PC-3 (cell line): Measurements from ENCODE around the gene SAMD4A. TPM values are rescaled to one million over a fixed set of nuclear protein-coding genes. Genes with fewer than 3 reads are reported as not detected.
A peak's percentile ranks its signal among the peaks of the same experiment; 100 is the strongest.

Experiments
- ATAC-seq: fragments of 200-7000 bp; cut with Tn5 transposase; 2 replicates; pipeline ENCODE4 v1.9.1; 2020; ENCODE audit warnings: mild to moderate bottlenecking, moderate library complexity
- BruUV-seq: library from RNA; stranded (reverse); fragments of 400-500 nt; replicated peaks from 2 replicates; lab custom pipeline; 2021; lab: Mats Ljungman, UMichigan
- CTCF ChIA-PET: fragments of 300-600 bp; sonication (Branson Sonifier 250); formaldehyde crosslinking; loops from one replicate; lab custom pipeline; 2022; ENCODE audit warnings: antibody characterized with exemption; lab: Charles Lee
- POLR2A ChIA-PET: fragments of 300-600 bp; sonication (Branson Sonifier 250); formaldehyde crosslinking; loops from one replicate; lab custom pipeline; 2022; ENCODE audit warnings: antibody characterized with exemption; ENCODE audit not compliant: unreplicated experiment; lab: Charles Lee
- DNase-seq: peaks from one replicate; pipeline ENCODE4 v3.0.0-alpha.2; 2015
- H2AFZ ChIP-seq: fragments of 300-600 bp; sonication (generic); 2 replicates; pipeline ENCODE4 v1.6.0; 2016; ENCODE audit warnings: antibody characterized with exemption, low read length
- H3F3A ChIP-seq: fragments of 300-600 bp; sonication (generic); one replicate; pipeline ENCODE4 v1.6.0; 2017; ENCODE audit warnings: antibody characterized with exemption, low read length, control low read depth, mild to moderate bottlenecking; ENCODE audit not compliant: unreplicated experiment
- H3K27ac ChIP-seq: fragments of 300-600 bp; sonication (generic); 2 replicates; pipeline ENCODE4 v1.5.1; 2016; ENCODE audit warnings: mild to moderate bottlenecking, low read length
- H3K27me3 ChIP-seq: fragments of 300-600 bp; sonication (generic); 2 replicates; pipeline ENCODE4 v1.6.1; 2016; ENCODE audit warnings: low read length, mixed read lengths
- H3K36me3 ChIP-seq: fragments of 300-600 bp; sonication (generic); 2 replicates; pipeline ENCODE4 v1.6.1; 2016; ENCODE audit warnings: low read depth, mixed run types, low read length, mixed read lengths
- H3K4me1 ChIP-seq: fragments of 300-600 bp; sonication (generic); 2 replicates; pipeline ENCODE4 v1.5.1; 2016; ENCODE audit warnings: low read length; ENCODE audit not compliant: insufficient read depth
- H3K4me2 ChIP-seq: fragments of 300-600 bp; sonication (generic); 2 replicates; pipeline ENCODE4 v1.6.0; 2016; ENCODE audit warnings: low read length
- H3K4me3 ChIP-seq: fragments of 300-600 bp; sonication (generic); 2 replicates; pipeline ENCODE4 v1.5.1; 2016; ENCODE audit warnings: mild to moderate bottlenecking, low read length, mixed read lengths
- H3K79me2 ChIP-seq: fragments of 300-600 bp; sonication (generic); 2 replicates; pipeline ENCODE4 v1.6.1; 2017; ENCODE audit warnings: low read length, mixed read lengths
- H3K9ac ChIP-seq: fragments of 300-600 bp; sonication (generic); 2 replicates; pipeline ENCODE4 v1.6.0; 2016; ENCODE audit warnings: mild to moderate bottlenecking, low read length
- H3K9me2 ChIP-seq: fragments of 300-600 bp; sonication (generic); replicated peaks from 2 replicates; pipeline ENCODE4 v1.6.1; 2016; ENCODE audit warnings: mixed run types, low read length, mixed read lengths
- H3K9me3 ChIP-seq: fragments of 300-600 bp; sonication (generic); 2 replicates; pipeline ENCODE4 v1.6.1; 2016; ENCODE audit warnings: low read length, mixed read lengths
- H4K20me1 ChIP-seq: fragments of 300-600 bp; sonication (generic); 2 replicates; pipeline ENCODE4 v1.6.1; 2016; ENCODE audit warnings: low read length, mixed read lengths
- CTCF ChIP-seq: fragments of 300-600 bp; sonication (generic); conservative IDR thresholded peaks from 2 replicates; pipeline ENCODE4 v1.5.1; 2017; ENCODE audit warnings: antibody characterized with exemption, low read depth, mild to moderate bottlenecking, low read length
- EZH2 ChIP-seq: fragments of 300-600 bp; sonication (generic); IDR thresholded peaks from one replicate; pipeline ENCODE4 v1.6.1; 2017; ENCODE audit warnings: antibody characterized with exemption, mild to moderate bottlenecking, low read length; ENCODE audit not compliant: unreplicated experiment
- EZH2phosphoT487 ChIP-seq: fragments of 300-600 bp; sonication (generic); IDR thresholded peaks from 2 replicates; pipeline ENCODE4 v1.6.1; 2018; ENCODE audit warnings: mild to moderate bottlenecking, antibody characterized with exemption, low read length, borderline replicate concordance
- intact Hi-C: fragments of 100-400 bp; cut with micrococcal nuclease; formaldehyde crosslinking; loops from 2 replicates; pipeline ENCODE4 v1.9.0; 2023
- total RNA-seq: library from RNA; depleted of rRNA; stranded (reverse); fragments of >200 nt; gene quantifications from 2 replicates; pipeline ENCODE4 v1.2.3, GENCODE V29; 2014

Gene SAMD4A
- total RNA-seq, 1 experiment from 2014 or later, result 42.9 TPM

GRCh38 chr14:54803926-54804537 is 237.1 kb downstream of the SAMD4A start:
- no peak overlapping the region for H3K4me3 ChIP-seq
- no peak overlapping the region for H2AFZ ChIP-seq
- no peak overlapping the region for H3K4me2 ChIP-seq
- no peaks in the 10 kb centered on the region for H3K27me3 ChIP-seq
- H3F3A ChIP-seq, result no peaks in the 10 kb centered on the region
- no peaks in the 10 kb centered on the region for H3K9me2 ChIP-seq
- TF ChIP-seq EZH2, result no peak
- TF ChIP-seq CTCF, result peak; percentile 28; the same call in 1 of the 2 replicates
- DNase-seq, result no peak
- no peak for ATAC-seq
- peaks cover 5% of the 10 kb centered on the region for H3K4me1 ChIP-seq
- H4K20me1 ChIP-seq, result no peaks in the 10 kb centered on the region
- BruUV-seq, result no TSS peak
- H3K36me3 ChIP-seq, result no peaks in the 10 kb centered on the region
- H3K27ac ChIP-seq, result no peak overlapping the region
- no peaks in the 10 kb centered on the region for H3K79me2 ChIP-seq
- no peaks in the 10 kb centered on the region for H3K9me3 ChIP-seq
- no peak overlapping the region for H3K9ac ChIP-seq
- intact Hi-C loops, result no loop called here
- CTCF ChIA-PET, result interaction anchor here (0.8 to 1.9 kb wide), 3 partner anchors 21 to 240 kb away, joined by 4 to 12 read pairs (median 9); no protein-coding TSS in a partner anchor
- POLR2A ChIA-PET, result interaction anchor here (0.6 kb wide), 1 partner anchor 223 kb away, joined by 3 read pairs; no protein-coding TSS in a partner anchor

GRCh38 chr14:54804538-54805041 is 237.7 kb downstream of the SAMD4A start:
- no peaks in the 10 kb centered on the region for H3K9me2 ChIP-seq
- TF ChIP-seq EZH2phosphoT487 (no peak), CTCF (no peak), EZH2 (no peak)
- no peak overlapping the region for H3K27ac ChIP-seq
- no peaks in the 10 kb centered on the region for H3K79me2 ChIP-seq
- H3F3A ChIP-seq, result no peaks in the 10 kb centered on the region
- no peak overlapping the region for H3K9ac ChIP-seq
- no peak for ATAC-seq
- H3K9me3 ChIP-seq, result no peaks in the 10 kb centered on the region
- H2AFZ ChIP-seq, result no peak overlapping the region
- no peaks in the 10 kb centered on the region for H3K27me3 ChIP-seq
- no peak overlapping the region for H3K4me3 ChIP-seq
- intact Hi-C loops, result loop anchor here (1.0 to 5.0 kb wide), 2 partner anchors 73 to 301 kb away; no protein-coding TSS in a partner anchor
- ChIA-PET CTCF (interaction anchor here (0.6 to 1.9 kb wide), 4 partner anchors 27 to 241 kb away, joined by 3 to 12 read pairs (median 5); no protein-coding TSS in a partner anchor), POLR2A (no interaction called here)
- H3K4me1 ChIP-seq, result peaks cover 5% of the 10 kb centered on the region
- H4K20me1 ChIP-seq, result no peaks in the 10 kb centered on the region
- H3K36me3 ChIP-seq, result no peaks in the 10 kb centered on the region
- no peak overlapping the region for H3K4me2 ChIP-seq
- DNase-seq, result no peak
- no TSS peak for BruUV-seq

- Histone ChIP-seq H3K4me1 (peaks cover 5% of the 10 kb centered on the region), H3K36me3 (no peaks in the 10 kb centered on the region), H3K9me3 (no peaks in the 10 kb centered on the region), H3K79me2 (no peaks in the 10 kb centered on the region), H2AFZ (peak overlapping the region; percentile 88), H4K20me1 (no peaks in the 10 kb centered on the region), H3K4me3 (no peak overlapping the region), H3K4me2 (no peak overlapping the region; the same call in 1 of the 2 replicates), H3K9ac (no peak overlapping the region), H3K9me2 (no peaks in the 10 kb centered on the region), H3F3A (no peaks in the 10 kb centered on the region), H3K27ac (no peak overlapping the region), H3K27me3 (no peaks in the 10 kb centered on the region)
- intact Hi-C loops, result loop anchor here (1.0 to 5.0 kb wide), 2 partner anchors 72 to 302 kb away; no protein-coding TSS in a partner anchor
- POLR2A ChIA-PET, result no interaction called here
- no peak for TF ChIP-seq EZH2phosphoT487
- TF ChIP-seq CTCF, result no peak
- TF ChIP-seq EZH2, result no peak
- no peak for ATAC-seq
- no peak for DNase-seq
- no TSS peak for BruUV-seq
- CTCF ChIA-PET, result interaction anchor here (0.6 to 1.9 kb wide), 4 partner anchors 28 to 296 kb away, joined by 3 to 12 read pairs (median 4); partner anchors contain the start of gene CGRRF1
These were observed 238.1 kb downstream of the SAMD4A start for GRCh38 chr14:54805070-54805444.
